COLO668 (cell line): ENCODE results near the gene LDB3.
A peak's percentile ranks its signal among the peaks of the same experiment; 100 is the strongest.

ENCODE experiments used
- DNase-seq: peaks from one replicate; lab custom pipeline; 2025; ENCODE audit not compliant: unreplicated experiment; lab: John Stamatoyannopoulos, UW

Gene LDB3

GRCh38 chr10:86685416-86685815 is 17.1 kb downstream of the LDB3 start:
- no peak for DNase-seq

DNA sequence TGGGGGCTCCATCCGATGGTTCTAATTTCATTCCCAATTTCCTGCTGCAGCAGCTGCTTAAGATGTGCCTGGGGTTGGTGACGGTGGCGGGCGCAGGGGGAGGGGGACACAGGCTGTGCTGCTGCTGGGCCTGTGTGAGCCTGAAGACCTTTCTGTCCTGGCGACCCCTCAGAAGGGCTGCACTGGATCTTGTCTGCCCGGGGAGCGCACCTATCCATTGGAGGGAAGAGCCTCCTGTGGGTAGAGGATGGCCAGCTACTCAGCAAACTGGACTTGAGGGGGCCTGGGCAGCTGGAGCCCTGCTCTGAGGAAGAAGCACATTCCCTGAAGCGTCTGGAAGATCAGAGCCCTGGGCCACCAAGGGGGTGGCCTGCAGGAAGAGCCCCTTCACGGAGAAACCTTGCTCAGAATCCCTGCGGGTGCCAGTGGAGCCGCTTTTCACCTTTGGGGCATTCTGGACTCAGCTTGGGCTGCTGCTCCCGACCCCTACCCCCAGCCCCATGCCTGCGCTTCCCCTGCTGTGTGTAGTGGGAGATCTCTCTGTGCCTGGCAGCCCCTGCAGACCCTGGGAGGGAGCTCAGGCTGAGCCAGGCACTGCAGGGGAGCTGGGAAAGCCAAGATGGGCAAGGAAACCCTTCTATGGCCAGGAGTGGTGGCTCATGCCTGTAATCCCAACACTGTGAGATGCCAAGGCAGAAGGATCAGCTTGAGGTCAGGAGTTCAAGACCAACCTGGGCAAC is 17.8 kb downstream of the LDB3 start:
- DNase-seq = no peak

GRCh38 chr10:86686972-86687371 is 18.7 kb downstream of the LDB3 start:
- DNase-seq = no peak

- no peak for DNase-seq
Observed at GRCh38 chr10:86687750-86688149, 19.4 kb downstream of the LDB3 start.

DNA sequence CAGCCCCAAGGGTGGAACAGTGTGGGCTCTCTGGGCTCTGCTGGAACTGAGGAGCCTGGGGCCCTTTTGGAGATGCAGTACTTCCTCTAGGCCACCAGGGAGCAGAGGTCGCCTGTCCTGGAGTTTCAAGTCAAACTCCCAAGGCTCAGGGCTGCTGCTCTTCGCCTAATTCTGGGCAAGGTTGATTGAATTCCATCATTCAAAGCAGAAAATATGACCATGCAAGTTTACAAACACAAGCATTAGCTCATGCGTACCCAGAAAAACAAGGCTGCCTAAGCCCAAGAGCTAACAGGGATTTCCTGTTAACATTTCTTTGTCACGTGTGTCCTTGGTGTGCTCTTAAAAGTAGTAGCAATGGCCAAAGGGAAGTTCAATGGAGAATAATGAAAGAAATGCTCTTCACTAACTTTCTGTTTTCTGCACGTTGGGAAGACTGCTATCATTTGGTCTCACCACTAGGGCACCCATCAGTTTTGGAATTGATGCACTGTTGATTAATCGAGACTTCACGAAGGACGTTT is 20.1 kb downstream of the LDB3 start:
- peak; percentile 22 for DNase-seq

DNA sequence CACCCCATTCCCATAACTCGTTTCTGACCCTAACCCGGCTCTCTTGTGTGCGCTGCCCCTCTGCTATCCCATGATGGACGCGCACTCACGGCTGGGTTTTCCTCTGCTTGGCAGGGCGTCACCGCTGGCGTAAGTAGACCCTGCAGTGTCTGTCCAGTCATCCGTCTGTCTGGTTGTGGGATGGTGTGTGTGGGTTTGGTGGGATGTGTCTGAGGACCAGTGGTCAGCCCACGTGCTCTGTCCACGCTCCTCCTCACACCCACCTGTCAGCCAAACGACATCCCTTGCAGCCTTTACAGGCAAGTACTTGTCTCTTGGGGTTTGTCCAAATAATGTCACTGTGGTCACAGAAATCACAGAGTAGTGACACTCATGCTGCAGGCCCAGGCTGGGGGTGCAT is 20.8 kb downstream of the LDB3 start:
- no peak for DNase-seq

DNA sequence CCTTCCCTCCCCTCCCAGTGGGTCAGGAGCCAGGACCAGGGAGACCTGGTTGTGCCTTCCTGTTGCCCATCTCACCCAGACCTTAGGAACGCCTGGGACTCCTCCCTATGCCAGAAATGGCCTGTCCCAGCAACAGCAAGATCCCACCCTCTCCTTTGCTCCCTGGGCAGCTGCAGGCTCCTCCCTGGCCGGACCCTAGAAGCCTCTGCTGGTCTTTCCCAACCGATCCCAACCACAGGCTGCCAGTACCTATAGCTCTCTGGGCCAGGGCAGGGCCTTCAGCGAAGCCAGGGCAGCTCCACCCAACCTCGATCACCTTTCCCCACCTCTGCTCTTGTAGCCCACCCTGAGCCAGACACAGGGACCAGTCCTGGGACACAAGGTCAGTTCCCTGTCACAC is 21.9 kb downstream of the LDB3 start:
- DNase-seq = no peak

GRCh38 chr10:86690657-86691084 is 22.4 kb downstream of the LDB3 start:
- DNase-seq = no peak

DNA sequence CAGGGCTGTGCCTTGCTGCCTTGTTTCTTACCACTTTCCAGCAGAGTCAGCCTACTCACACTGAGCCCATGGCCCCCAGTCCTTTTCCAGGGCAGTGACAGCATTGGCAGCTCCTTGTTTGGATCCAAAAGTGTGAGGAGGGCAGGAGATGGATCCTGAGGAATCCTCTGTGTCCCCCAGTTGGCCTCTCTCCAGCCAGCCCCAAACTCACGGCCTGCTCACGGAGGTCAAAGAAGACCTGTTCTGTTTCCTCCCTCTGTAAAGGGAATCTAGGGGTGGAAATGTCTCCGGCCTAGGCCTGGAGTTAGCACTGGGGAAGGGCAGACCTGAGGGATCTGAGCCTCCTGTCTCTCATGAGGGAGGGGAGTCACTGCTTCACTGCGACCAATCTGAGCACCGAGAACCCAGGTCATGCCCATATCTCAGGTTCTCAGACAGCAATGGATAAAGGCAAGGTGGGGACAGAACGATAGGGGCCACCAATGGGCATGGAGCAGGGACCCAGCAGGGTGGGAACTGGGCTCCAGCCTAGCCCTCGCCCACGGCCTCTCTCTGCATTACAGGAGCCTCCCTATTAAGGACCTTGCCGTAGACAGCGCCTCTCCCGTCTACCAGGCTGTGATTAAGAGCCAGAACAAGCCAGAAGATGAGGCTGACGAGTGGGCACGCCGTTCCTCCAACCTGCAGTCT is 23.2 kb downstream of the LDB3 start:
- DNase-seq = no peak

DNA sequence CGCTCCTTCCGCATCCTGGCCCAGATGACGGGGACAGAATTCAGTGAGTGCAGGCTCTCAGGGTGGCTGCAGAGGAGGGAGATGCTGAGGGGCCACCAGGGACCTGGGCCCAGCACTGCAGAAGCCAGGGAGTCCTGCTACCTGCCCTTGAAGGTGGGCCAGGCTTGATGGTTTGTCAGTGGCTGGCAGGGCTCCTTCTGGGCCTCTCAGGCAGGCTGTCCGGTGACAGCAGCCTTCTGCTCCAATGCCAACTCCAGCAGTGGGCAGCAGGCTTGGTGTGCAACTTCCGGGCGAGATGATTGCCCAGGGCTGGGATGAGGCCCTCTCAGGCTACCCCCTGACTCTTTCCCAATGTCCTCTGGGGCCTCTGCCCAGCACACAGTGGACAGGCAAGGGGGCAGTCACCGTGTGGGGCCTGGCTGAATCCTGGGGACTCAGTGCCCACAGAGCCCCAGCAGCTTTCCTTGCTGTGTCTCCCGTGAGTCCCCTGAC is 23.8 kb downstream of the LDB3 start:
- no peak for DNase-seq

GRCh38 chr10:86692664-86693063 is 24.4 kb downstream of the LDB3 start:
- no peak for DNase-seq

GRCh38 chr10:86693275-86693674 is 25.0 kb downstream of the LDB3 start:
- DNase-seq = no peak

- DNase-seq = no peak
Observed at GRCh38 chr10:86693721-86694369, 25.5 kb downstream of the LDB3 start.

GRCh38 chr10:86698207-86698940 is 30.1 kb downstream of the LDB3 start:
- no peak for DNase-seq

GRCh38 chr10:86699125-86699524 is 30.8 kb downstream of the LDB3 start:
- no peak for DNase-seq

DNA sequence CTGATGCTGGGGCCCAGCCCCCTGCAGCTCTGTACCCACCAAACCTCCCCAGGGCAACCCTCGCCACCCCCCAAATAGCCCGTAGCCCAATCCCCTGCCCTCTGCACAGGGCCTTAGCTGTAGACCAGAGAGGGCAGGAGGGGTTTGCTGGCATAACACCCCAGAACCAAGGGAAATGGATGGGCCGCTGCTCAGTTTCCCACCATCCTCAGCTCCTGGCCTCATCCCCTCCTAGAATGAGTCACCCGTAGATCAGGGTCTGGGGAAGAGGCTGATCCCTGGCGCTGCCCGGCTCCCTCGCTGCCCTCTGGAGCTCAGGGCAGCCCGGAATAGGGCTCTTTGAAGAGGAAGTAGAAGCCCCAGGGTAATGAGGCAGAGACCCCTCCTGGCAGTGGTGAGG is 31.2 kb downstream of the LDB3 start:
- no peak for DNase-seq

DNA sequence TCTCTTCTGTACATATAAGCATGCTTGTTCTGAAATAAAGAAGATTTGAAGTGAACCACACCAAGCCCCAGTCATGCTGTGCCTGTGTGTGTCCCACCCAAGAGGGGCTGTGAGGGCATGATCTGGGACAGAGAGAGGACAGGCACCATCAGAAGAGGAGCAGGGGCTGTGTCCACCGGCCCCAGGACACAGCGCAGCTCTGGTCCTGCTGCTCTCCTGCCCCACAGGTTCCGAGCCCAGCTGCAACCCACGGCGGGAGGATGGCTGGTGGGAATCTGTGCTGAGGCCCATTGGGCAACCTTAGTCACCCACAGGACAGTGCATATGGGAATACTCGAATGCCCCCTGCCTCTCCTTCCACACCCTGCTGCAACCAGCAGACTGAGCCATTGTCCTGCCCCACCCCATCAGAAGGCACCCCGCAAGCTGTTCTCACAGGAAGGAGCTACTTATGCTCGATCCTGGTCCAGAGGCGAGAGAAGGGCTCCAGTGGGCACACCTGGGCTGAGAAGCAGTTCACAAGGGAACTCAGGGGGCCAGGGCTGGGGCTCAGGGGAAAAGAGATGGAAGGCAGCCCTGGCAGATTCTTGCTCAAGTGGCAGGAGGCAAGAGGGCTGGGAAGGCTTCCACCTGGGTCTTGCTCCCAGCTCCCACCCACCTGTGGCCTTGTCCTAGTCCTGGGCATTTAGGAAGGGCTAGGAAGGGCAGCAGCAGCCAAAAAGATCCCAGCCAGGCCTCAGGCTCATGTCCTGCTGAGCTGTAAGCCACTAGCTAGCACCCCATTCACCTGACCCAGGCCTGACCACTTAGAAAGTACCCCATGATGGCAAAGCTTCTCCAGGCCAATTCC is 31.9 kb downstream of the LDB3 start:
- DNase-seq = no peak

- no peak for DNase-seq
Observed at GRCh38 chr10:86700851-86701617, 32.7 kb downstream of the LDB3 start.

DNA sequence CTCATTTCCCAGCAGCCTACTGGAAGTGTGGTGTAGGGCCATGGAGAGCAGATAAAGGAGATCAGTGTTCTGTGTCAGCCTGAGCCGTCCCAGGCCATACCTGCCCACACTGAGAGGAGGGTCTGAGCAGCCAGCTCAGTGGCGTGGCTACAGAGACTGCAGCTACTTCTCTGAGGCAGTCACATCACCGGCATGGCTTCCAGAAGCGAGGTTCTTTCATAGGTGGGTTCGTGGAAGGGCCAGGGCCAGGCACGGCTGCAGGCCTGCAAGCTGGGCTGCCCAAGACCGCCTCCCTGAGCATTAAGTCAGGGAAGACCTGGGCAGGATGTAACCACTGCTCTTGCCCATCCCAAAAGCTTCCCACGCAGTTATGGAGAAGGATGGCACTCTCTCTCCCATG is 34.9 kb downstream of the LDB3 start:
- no peak for DNase-seq
